ENCODE results near the gene UGT2B11.
"Not testable (repeated sequence)": the region's sequence is repeated elsewhere in the genome, so short reads cannot be mapped to it uniquely, and the experiment has no call there.

UGT2B11 gene

GRCh38 chr4:69214716-69215115 lies at the start of gene UGT2B11:
Gene UGT2B11, minus strand, starts transcription at chr4:69214748. Its CDS starts 26 bp downstream, at chr4:69214722.
- DNase-seq = no peak

- not testable (repeated sequence) for DNase-seq
These were observed 38.7 kb upstream of the UGT2B11 start for GRCh38 chr4:69253147-69253772.

- not testable (repeated sequence) for DNase-seq
These were observed 36.3 kb upstream of the UGT2B11 start for GRCh38 chr4:69250884-69251283.

DNA sequence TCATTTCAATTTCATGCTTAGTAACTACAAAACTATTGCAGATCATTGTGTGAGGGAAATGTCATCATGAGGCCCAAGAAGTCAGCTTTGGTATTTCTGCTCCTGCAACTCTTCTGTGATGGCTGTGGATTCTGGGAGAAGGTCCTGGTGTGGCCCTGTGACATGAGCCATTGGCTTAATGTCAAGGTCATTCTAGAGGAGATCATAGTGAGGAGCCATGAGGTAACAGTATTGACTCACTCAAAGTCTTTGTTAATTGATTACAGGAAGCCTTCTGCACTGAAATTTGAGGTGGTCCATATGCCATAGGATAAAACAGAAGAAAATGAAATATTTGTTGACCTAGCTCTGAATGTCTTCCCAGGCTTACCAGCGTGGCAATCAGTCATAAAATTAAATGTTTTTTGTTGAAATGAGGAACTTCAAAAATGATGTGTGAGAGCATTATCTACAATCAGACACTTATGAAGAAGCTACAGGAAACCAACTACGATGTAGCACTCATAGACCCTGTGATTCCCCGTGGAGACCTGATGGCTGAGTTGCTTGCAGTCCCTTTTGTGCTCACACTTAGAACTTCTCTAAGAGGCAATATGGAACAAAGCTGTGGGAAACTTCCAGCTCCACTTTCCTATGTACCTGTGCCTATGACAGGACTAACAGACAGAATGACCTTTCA lies 28.2 kb upstream of the UGT2B11 start:
- DNase-seq = not testable (repeated sequence)

GRCh38 chr4:69241746-69242145 lies 27.2 kb upstream of the UGT2B11 start:
- DNase-seq = not testable (repeated sequence)

- not testable (repeated sequence) for DNase-seq
These were observed 26.2 kb upstream of the UGT2B11 start for GRCh38 chr4:69240787-69241186.

DNA sequence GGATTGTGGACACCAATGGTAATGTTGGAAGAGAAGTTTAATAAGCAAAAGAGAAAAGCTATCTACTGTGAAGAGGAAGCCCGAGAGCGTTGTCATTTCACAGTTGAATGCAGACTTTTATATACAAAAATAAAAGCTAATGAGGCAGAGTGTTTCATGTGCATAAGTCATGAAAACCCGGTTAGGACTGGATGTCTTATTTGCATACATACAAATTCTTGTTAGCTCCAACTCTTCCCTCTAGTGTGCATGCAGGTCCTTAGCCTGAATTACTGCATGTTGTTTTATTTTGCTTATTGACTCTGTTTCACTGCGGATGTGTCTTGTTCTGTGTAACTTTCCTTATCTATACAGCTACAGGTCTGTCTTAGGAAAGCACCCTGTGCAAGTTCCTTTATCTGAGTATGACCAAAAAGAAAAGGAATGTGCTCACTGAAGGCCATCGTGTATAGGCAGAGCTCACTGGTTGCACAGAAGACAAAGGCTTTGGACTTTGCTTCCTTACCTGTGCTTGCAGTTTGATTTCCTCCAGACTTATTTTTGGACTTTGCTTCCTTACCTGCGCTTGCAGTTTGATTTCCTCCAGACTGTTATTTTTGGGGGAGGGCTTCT lies 25.1 kb upstream of the UGT2B11 start:
- DNase-seq = no peak

DNA sequence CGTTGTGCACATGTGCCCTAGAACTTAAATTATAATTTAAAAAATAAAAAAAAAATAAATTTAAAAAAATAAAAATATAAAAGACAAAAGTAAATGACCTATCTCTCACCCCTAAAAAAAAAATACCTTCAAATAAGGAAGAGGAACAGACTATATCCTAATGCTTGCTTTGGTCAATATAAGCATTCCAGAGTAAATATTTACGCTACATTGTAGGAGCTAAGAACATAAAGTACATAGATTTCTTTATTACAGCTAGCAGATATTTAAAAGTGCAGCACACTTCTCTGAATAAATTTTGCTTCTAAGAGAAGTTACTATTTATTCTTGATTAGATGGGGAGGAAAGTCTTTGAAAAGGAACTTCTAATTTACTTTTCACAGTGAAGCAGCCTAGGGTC lies 24.5 kb upstream of the UGT2B11 start:
- no peak for DNase-seq

GRCh38 chr4:69224891-69225290 lies 10.3 kb upstream of the UGT2B11 start:
- no peak for DNase-seq

DNA sequence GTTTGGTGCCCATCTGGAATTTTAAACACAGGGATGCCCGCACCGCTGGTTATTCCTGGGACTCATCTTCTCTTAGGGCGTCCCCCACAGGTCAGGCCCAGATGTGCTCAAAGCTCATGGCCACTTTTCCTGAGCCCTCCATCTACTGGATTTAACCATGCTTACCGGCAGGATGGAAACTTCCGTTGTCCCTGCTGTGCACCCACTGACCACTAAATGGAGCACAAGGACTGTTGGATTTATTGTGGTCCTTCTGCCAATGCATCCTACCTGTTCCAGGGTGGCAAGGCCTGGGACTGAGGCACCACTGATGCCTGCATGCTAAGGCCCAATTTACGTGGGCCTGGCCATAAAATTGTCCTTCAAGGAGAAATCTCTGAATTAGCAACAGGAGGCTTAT lies 8.7 kb upstream of the UGT2B11 start:
- DNase-seq = not testable (repeated sequence)

DNA sequence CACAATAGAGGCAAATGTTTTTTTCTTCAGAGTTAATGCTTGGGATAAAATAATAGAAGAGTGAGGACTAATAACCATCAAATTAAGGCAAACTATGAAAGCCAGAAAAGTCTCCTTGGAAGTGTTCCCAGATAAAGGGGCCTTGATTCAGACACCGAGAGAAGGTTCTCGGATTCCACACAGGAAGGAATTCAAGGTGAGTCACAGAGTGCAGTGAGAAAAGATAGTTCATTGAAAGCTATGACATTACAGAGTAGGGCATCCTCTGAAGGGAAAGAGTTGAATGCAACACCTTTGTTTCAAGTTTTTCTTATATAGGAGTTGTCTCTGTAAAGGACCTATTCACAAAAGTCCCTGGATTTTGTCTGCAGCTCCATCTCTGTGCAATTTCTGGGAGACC lies 3.9 kb upstream of the UGT2B11 start:
- not testable (repeated sequence) for DNase-seq

GRCh38 chr4:69210911-69211310 lies 3.6 kb downstream of the UGT2B11 start:
- no peak for DNase-seq

GRCh38 chr4:69198506-69198905 lies 16.0 kb downstream of the UGT2B11 start:
- DNase-seq = not testable (repeated sequence)

DNA sequence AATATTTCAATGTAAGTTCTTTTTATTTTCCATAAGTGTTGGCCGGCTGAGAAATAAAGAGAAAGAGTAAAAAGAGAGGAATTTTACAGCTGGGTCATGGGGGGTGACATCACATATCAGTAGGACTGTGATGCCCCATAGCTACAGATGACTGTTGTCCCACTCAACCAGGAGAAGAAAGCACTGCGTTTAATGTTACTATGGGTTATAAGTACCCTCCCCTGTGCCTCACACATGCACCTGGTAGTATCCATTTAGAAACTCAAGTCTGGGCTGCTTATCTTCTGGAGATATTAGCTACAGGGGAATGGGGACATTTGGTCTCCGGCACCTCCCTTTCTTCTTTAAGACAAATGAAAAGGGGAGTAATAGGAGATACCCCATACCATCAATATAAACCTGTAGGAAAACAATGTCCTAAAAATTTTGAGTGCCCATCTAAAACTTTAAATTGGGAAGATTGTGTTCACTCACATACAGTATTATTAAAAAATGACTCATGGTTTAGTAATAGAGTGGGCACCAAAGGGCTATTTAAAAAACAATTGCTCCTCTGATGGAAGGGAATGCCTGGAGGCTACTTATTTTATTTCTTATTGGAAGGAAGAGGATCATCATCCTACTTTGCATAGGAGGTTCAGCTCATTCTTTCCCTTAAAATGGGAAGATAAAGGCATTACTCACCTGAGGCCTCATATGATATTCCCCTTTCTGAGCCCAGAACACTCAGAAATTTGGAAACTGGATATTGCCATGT lies 18.2 kb downstream of the UGT2B11 start:
- no peak for DNase-seq

DNA sequence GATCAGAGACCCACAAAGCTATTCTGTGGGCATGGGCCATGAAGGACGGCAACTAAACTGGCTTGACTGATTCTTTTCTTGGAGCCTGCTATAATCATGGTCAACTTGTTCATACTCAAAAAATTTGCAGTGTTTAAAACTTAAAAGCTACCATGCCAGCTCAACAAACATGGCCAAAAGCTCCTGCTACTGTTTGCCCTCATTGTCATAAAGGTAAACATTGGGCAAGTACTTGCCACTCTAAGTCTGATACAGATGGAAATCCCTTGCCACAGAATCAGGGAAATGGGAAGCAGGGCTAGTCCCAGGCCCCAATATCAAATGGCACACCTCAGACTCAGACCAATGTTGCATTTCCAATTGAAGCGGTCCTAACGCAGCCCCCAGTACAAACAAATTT lies 20.4 kb downstream of the UGT2B11 start:
- no peak for DNase-seq

DNA sequence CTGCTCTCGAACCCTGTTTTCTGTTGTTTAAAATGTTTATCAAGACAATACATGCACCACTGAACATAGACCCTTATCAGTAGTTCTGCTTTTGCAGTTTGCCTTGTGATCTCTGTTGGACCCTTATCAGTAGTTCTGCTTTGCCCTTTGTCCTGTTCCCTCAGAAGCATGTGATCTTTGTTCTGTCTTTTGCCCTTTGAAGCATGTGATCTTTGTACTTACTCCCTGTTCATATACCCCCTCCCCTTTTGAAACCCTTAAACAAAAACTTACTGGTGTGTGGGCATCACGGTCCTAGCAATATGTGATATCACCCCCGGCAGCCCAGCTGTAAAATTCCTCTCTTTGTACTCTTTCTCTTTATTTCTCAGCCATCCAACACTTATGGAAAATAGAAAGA lies 22.6 kb downstream of the UGT2B11 start:
- not testable (repeated sequence) for DNase-seq

GRCh38 chr4:69190621-69191020 lies 23.9 kb downstream of the UGT2B11 start:
- not testable (repeated sequence) for DNase-seq

- not testable (repeated sequence) for DNase-seq
These were observed 32.9 kb downstream of the UGT2B11 start for GRCh38 chr4:69181519-69182169.

- DNase-seq = not testable (repeated sequence)
These were observed 34.7 kb downstream of the UGT2B11 start for GRCh38 chr4:69179817-69180216.

GRCh38 chr4:69178751-69179205 lies 35.8 kb downstream of the UGT2B11 start:
- DNase-seq = not testable (repeated sequence)

GRCh38 chr4:69170233-69171134 lies 44.1 kb downstream of the UGT2B11 start:
- not testable (repeated sequence) for DNase-seq

DNA sequence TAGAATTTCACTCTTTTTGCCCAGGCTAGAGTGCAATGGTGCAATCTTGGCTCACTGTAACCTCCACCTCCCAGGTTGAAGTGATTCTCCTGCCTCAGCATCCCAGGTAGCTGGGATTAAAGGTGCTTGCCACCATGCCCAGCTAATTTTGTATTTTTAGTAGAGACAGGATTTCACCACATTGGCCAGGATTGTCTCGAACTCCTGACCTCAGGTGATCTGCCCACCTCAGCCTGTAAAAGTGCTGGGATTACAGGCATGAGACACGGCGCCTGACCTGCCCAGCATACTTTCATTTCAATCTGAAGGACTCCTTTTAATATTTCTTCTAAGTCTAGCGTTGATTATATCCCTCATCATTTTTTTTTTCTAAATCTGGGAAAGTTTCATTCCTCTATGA lies 45.4 kb downstream of the UGT2B11 start:
- DNase-seq = not testable (repeated sequence)
